Germinal center (tissue), 1 donor: ENCODE results near the gene NBEAL1.
"Not testable (repeated sequence)": the region's sequence is repeated elsewhere in the genome, so short reads cannot be mapped to it uniquely, and the experiment has no call there.

ENCODE experiments used
- DNase-seq: peaks from one replicate; pipeline ENCODE4 v3.0.0; 2012; ENCODE audit warnings: mixed read lengths, low spot score

NBEAL1 gene

GRCh38 chr2:203039211-203039610, 24.5 kb downstream of the NBEAL1 start:
- not testable (repeated sequence) for DNase-seq

DNA sequence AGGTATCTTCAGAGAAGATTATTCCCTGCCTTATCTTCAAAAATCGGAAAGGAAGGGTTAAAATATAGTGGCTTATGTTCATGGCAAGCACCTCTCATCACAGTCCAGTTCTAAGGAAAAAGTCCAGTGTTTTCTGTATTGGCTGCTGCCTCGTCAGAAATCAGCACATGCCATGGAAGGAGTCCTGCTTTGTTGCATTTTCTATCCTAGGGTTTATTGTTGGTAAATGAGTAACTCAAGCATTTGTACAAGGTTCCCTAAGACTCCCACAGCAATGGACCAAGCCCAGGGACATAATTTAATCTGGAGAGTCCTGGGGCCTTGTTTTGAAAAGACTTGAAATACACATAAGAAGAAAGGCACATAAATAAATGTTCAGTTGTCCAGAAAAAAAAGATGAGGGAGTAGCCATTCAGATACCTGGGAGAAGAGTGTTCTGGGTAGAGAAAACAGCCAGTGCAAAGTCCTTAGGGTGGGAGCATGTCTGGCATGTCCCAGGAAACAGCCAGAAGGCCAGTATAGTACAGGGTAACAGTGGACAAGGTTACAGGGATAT, 26.4 kb downstream of the NBEAL1 start:
- DNase-seq, result no peak

- DNase-seq, result no peak
Measured at GRCh38 chr2:203042178-203042577, 27.5 kb downstream of the NBEAL1 start.

DNA sequence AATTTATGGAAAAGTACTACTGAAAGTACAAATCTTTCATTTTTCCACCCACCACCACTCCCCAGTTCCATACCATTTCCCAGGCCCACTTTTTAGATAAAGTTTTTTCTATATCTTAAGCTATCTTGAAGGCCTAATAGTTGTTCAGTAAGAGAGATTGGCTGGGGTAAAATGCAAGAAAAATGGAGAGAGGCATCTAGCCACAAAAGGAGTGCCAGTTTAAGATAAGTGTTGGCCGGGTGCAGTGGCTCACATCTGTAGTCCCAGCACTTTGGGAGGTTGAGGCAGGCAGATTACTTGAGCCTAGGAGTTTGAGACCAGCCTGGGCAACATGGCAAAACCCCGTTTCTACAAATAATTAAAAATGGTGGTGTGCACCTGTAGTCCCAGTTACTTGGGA, 28.6 kb downstream of the NBEAL1 start:
- DNase-seq, result no peak

GRCh38 chr2:203045867-203046266, 31.2 kb downstream of the NBEAL1 start:
- DNase-seq, result no peak

GRCh38 chr2:203052539-203052938, 37.9 kb downstream of the NBEAL1 start:
- DNase-seq, result no peak

DNA sequence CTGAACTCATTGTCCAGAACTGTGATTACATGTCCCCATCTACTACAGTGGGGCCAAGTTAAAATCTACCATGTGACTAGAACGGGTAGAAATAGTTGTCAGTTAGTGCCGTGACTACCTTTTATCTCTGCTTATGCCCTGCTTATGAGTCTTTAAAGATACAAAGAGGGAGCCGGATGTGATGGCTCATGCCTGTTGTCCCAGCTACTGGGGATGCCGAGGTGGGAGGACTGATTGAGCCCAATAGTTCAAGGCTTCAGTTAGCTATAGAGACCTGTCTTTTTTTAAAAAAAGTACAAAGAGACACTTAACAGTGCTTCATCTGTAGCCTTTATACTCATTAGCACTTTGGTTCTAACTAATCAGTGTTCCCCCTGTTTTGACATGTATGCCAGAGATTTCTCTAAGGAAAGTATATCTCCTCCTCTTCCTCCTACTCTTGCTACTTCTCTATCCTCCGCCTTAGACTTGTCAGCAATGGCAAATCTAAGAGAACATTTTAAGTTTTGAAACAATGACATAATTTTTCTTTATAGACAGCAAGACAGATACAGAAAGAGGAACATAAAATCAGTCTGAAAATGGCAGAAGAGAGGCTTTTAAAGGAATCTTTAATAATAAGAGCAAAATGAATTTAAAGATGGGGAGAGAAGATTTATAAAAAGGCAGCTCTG, 45.0 kb downstream of the NBEAL1 start:
- no peak for DNase-seq

GRCh38 chr2:203061346-203061745, 46.7 kb downstream of the NBEAL1 start:
- DNase-seq, result no peak

- no peak for DNase-seq
Measured at GRCh38 chr2:203062126-203062525, 47.5 kb downstream of the NBEAL1 start.

DNA sequence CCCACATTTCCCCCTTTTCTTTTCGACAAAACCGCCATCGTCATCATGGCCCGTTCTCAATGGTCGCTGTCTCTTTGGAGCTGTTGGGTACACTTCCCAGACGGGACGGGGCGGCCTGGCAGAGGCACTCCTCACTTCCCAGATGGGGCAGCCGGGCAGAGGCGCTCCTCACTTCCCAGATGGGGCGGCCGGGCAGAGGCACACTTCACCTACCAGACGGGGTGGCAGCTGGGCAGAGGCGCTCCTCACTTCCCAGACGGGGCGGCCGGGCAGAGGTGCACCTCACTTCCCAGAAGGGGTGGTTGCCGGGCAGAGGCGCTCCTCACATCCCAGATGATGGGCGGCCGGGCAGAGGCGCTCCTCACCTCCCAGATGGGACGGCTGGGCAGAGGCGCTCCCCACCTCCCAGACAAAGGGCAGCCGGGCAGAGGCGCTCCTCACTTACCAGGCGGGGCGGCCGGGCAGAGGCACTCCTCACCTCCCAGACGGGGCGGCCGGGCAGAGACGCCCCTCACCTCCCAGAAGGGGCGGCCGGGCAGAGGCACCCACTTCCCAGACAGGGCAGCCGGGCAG, 51.9 kb downstream of the NBEAL1 start:
- DNase-seq, result not testable (repeated sequence)

DNA sequence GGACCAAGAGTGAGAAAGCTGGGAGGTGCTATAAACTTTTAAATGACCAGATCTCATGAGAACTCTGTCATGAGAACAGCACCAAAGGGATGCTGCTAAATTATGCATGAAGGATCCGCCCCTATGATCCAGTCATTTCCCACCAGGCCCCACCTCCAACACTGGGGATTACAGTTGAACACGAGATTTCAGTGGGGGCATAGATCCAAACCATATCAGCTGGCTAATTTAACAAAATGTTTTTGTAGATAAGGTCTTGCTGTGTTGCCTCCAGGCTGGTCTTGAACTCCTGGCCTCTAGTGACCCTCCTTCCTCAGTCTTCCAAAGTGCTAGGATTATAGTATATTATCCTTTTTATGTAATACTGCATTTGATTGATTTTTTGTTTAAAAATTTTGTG, 56.0 kb downstream of the NBEAL1 start:
- DNase-seq, result no peak

GRCh38 chr2:203071148-203071547, 56.5 kb downstream of the NBEAL1 start:
- no peak for DNase-seq

- DNase-seq, result no peak
Measured at GRCh38 chr2:203072371-203072770, 57.7 kb downstream of the NBEAL1 start.

DNA sequence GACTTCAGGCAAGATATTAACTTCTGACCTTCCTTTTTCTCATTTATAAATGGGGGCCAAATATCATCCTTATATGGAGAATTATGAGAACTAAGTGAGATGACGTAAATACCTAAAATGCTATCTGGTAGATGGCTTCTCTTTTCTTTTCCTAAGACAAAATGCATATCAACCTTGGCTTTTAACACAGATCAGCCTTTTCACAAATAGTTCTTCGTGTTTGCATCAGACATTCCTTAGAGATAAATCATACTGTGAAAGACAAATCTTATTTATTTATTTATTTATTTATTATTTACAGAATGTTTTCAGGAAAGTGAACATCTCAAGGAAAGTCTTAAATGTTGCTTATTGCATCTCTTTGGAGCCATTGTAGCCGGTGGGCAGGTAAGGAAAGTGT, 62.8 kb downstream of the NBEAL1 start:
- no peak for DNase-seq

- no peak for DNase-seq
Measured at GRCh38 chr2:203080447-203081045, 65.9 kb downstream of the NBEAL1 start.

GRCh38 chr2:203083328-203083727, 68.7 kb downstream of the NBEAL1 start:
- no peak for DNase-seq

- DNase-seq, result not testable (repeated sequence)
Measured at GRCh38 chr2:203086381-203086780, 71.7 kb downstream of the NBEAL1 start.

- not testable (repeated sequence) for DNase-seq
Measured at GRCh38 chr2:203090721-203091120, 76.0 kb downstream of the NBEAL1 start.

- DNase-seq, result no peak
Measured at GRCh38 chr2:203097735-203098134, 83.1 kb downstream of the NBEAL1 start.

DNA sequence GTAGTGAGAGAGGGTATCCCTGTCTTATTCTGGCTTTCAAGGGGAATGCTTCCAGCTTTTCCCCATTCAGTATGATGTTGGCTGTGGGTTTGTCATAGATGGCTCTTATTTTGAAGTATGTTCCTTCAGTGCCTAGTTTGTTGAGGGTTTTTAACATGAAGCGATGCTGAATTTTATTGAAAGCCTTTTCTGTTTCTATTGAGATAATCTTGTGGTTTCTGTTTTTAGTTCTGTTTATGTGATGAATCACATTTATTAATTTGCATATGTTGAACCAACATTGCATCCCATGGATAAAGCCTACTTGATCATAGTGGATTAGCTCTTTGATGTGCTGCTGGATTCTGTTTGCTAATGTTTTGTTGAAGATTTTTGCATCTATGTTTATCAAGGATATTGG, 87.7 kb downstream of the NBEAL1 start:
- not testable (repeated sequence) for DNase-seq

GRCh38 chr2:203104273-203104672, 89.6 kb downstream of the NBEAL1 start:
- no peak for DNase-seq

DNA sequence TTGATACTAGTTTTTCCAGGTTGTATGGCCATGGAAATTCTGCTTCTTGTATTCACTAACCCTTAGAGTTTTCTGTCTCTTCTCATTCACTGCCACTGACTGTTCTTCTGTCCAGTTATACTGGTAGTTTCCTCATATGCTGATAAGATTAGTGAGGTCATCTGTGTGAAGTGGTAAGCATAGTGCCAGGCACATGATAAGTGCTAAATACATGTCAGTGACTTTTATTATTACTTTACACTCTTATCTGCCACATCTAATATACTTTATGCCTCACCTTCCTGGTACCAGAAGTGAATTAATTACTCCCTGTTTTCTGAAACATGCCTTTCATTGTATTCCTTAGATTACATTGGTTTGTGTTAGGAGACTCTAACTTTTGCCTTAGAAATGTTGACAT, 91.3 kb downstream of the NBEAL1 start:
- no peak for DNase-seq

DNA sequence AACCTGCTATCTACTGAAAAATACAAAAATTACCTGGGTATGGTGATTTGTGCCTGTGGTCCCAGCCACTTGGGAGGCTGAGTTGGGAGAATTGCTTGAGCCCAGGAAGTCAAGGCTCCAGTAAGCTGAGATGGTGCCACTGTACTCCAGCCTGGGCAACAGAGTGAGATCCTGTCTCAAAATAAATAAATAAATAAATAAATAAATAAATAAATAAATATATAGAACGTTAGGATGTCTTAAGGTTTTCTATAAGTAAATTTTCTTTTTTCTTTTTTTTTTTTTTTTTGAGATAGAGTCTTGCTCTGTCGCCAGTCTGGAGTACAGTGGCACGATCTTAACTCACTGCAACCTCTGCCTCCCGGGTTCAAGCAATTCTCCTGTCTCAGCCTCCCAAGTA, 95.8 kb downstream of the NBEAL1 start:
- not testable (repeated sequence) for DNase-seq
